NB4 (cell line): ENCODE data around the gene CCDC40.

Source experiments
- DNase-seq: peaks from one replicate; pipeline ENCODE4 v3.0.0; 2010; ENCODE audit warnings: low read depth
- H3K4me3 ChIP-seq: one replicate; pipeline ENCODE4 v1.5.1; 2011; ENCODE audit warnings: mild to moderate bottlenecking, low read depth, low read length, moderate library complexity
- CTCF ChIP-seq: IDR thresholded peaks from one replicate; pipeline ENCODE4 v1.5.1; 2012; ENCODE audit warnings: low read depth, low read length
- MYC ChIP-seq: IDR thresholded peaks from 2 replicates; pipeline ENCODE4 v1.6.1; 2011; ENCODE audit warnings: low read depth, low read length
- POLR2A ChIP-seq: IDR thresholded peaks from 2 replicates; pipeline ENCODE4 v1.6.1; 2011; ENCODE audit warnings: mild to moderate bottlenecking; ENCODE audit not compliant: insufficient read length; ENCODE audit errors: extremely low read depth
- TF ChIP-seq, protein P1 (sequence below): IDR thresholded peaks from 2 replicates; pipeline ENCODE4 v1.6.1; 2011; ENCODE audit warnings: low read depth, low read length

CCDC40 gene

GRCh38 chr17:80097844-80098691, 61.6 kb downstream of the CCDC40 start:
- no peak for DNase-seq
- TF ChIP-seq POLR2A (no peak), MYC (no peak), CTCF (no peak)
- TF ChIP-seq, protein P1, sequence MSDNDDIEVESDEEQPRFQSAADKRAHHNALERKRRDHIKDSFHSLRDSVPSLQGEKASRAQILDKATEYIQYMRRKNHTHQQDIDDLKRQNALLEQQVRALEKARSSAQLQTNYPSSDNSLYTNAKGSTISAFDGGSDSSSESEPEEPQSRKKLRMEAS, result no peak
- no peak overlapping the region for H3K4me3 ChIP-seq

GRCh38 chr17:80099291-80100034, 63.0 kb downstream of the CCDC40 start:
- DNase-seq, result no peak
- H3K4me3 ChIP-seq, result no peak overlapping the region
- TF ChIP-seq MYC, result no peak
- TF ChIP-seq CTCF, result no peak
- TF ChIP-seq, protein P1, result no peak

DNA sequence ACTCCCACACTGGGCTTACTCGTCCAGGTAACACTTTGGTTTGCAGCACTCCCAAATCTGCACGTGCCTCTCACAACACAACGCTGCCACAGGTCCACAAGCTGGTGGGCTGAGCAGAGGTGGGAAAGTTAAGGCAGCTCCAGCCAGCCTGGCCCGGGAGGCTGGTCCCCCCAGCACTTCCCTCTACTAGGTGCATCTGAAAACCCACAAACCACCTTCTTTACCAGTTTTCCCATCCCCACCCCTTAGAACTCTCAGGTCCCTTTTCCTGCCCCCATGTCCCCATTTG, 63.5 kb downstream of the CCDC40 start:
- no peak for DNase-seq
- TF ChIP-seq MYC, result no peak
- TF ChIP-seq, protein P1, result no peak
- TF ChIP-seq CTCF, result no peak
- no peak for TF ChIP-seq POLR2A

DNA sequence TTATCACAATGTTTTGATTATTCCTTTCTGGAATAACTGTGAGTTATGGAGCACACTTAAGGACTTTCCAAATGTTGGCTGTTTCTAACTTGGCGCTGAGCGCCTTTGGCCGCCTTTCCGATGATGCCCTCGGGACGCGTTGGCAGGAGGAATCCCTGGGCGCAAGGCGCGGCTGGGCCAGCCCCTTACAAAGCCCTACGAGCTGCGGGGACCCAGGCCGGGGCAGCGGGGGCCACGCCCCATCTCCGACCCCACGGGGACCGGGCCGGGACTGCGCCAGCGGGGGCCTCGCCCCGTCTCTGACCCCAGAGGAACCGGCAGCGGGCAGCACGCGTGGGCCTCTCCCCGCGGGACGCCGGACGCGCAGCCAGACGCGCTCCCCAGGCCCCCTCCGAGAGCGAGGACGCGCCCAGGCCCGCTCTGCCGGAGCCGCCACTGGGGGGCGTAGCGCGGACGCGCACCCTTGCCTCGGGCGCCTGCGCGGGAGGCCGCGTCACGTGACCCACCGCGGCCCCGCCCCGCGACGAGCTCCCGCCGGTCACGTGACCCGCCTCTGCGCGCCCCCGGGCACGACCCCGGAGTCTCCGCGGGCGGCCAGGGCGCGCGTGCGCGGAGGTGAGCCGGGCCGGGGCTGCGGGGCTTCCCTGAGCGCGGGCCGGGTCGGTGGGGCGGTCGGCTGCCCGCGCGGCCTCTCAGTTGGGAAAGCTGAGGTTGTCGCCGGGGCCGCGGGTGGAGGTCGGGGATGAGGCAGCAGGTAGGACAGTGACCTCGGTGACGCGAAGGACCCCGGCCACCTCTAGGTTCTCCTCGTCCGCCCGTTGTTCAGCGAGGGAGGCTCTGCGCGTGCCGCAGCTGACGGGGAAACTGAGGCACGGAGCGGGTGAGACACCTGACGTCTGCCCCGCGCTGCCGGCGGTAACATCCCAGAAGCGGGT, 64.8 kb downstream of the CCDC40 start, which contains the start of gene GAA:
Gene GAA (plus strand): TSS at position 571 of the 935 bp plus-strand sequence. CDS start 3,006 bp downstream, outside the sequence.
- H3K4me3 ChIP-seq, result peak within 1 kb of the TSS; percentile 78
- peak; percentile 50 for TF ChIP-seq POLR2A
- peak; percentile 45 for TF ChIP-seq CTCF
- no peak; the same call in 1 of the 2 replicates for TF ChIP-seq MYC
- TF ChIP-seq, protein P1, result peak; percentile 87
- DNase-seq, result peak; percentile 83

More for the DNA sequence above, 63.5 kb downstream of the CCDC40 start:
- H3K4me3 ChIP-seq, result no peak overlapping the region

- peak overlapping the region; percentile 78 for H3K4me3 ChIP-seq
- TF ChIP-seq CTCF, result no peak
- no peak for TF ChIP-seq MYC
- no peak for TF ChIP-seq POLR2A
- TF ChIP-seq, protein P1, result peak; percentile 26; the same call in 1 of the 2 replicates
- peak; percentile 56 for DNase-seq
Observed at GRCh38 chr17:80101946-80102663, 65.7 kb downstream of the CCDC40 start.
